Epithelial cell of alveolus of lung (primary cell): ENCODE results near the gene CLDN16. TPM values are rescaled to one million over a fixed set of nuclear protein-coding genes. Genes with fewer than 3 reads are reported as not detected.

Experiments used
- total RNA-seq: library from RNA; depleted of rRNA; stranded (reverse); fragments of >200 nt; gene quantifications from 2 replicates; pipeline ENCODE4 v1.2.1, GENCODE V29; 2015

The CLDN16 gene
- total RNA-seq: 0.26 TPM in 1 of 2 replicates, not detected in the other

GRCh38 chr3:190387578-190388213 lies at the start of gene CLDN16:
Gene CLDN16 (plus strand): TSS chr3:190388163. CDS start chr3:190388330, 167 bp downstream.

GRCh38 chr3:190449801-190450200 lies 61.8 kb downstream of the CLDN16 start, which contains the start of gene TMEM207:
Gene TMEM207 (minus strand): TSS chr3:190449901. CDS start chr3:190449809, 92 bp downstream.

Other genes with a start within 250 kb of the CLDN16 start
- 0.16 and 12.4 TPM in 2 replicates for gene CLDN1, start 65.7 kb upstream of the CLDN16 start, total RNA-seq
- not detected in 2 replicates for gene TMEM207, start 61.7 kb downstream of the CLDN16 start, total RNA-seq
- 6.1 and 10.3 TPM in 2 replicates for gene IL1RAP, start 125.9 kb downstream of the CLDN16 start, total RNA-seq